ENCODE measurements around the gene TSHZ2.

The TSHZ2 gene

GRCh38 chr20:53138454-53139262, 166.5 kb downstream of the TSHZ2 start:
- peak in 1 of 2 donors; percentile 11 for DNase-seq

- DNase-seq: no peak
These were observed 169.3 kb downstream of the TSHZ2 start for GRCh38 chr20:53141201-53142050.

- DNase-seq: no peak
These were observed 170.3 kb downstream of the TSHZ2 start for GRCh38 chr20:53142225-53143127.

DNA sequence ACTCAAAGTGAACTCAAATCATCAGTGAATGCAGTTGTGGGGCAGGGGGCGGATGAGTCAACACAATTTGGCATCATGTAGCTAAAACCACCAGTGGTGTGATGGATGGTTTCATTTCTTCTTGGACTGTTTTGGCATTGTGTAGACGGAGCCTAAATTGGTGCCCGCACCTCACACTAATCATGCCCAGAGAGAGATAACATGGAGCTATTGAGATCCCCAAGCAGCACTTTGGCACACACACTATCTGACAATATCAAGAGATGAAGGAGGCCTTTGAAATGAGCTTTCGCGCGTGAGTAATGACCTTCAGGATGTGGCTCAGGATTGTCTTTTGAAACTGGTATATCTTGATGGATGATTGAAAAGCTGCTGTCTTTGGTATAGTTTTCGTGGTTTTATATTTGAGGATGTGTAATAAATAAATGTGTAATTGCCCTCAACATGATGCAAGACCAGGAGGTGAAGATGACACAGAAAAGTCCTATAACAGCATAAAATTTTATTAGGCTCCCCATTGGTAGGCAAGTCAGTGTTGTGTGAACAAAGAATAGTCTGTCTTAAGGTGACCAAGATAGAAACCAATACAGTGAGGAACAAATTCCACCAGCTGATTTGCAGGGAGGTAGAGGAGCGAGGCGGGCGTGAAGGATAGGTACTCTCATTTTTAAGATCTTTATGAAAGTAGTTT, 174.2 kb downstream of the TSHZ2 start:
- peak; percentile 56 to 68 for DNase-seq

DNA sequence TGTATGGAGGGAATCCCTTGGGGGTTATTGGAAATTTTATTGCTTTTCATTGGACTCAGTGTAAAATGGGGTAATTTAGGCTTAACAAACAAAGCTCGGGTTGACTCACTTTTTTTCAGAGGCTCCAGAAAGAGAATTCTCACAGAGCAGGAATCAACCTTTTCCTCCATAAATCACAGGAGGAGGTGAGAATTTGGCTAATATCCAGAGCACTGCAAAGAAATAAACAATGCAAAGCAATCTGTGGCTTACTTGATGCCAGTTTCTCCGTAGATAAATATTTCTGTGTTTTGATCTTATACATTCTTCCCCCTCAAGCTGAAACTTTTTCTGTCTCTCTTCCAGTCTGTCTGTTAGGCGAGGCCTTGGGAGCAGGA, 176.6 kb downstream of the TSHZ2 start:
- no peak for DNase-seq

- no peak for DNase-seq
These were observed 177.2 kb downstream of the TSHZ2 start for GRCh38 chr20:53149148-53149889.

- no peak for DNase-seq
These were observed 177.7 kb downstream of the TSHZ2 start for GRCh38 chr20:53149890-53150205.

GRCh38 chr20:53150532-53150931, 178.4 kb downstream of the TSHZ2 start:
- no peak for DNase-seq

DNA sequence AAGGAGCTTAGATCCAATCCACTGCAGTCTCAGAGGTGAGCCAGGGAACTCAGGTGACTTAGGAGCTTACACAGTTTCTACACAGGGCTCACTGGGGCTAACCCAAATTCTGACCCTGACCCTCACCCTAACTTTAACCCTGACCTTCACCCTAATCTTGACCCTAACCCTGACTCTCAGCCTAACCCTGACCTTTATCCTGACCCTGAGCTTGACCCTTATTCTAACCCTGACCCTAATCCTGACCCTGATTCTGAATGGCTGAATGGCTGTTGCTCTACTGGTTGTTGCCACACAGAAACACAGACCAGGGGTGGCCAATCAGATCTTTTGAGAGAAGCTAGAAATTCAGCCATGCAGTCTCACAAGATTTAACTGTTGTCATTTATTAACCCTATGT, 180.1 kb downstream of the TSHZ2 start:
- no peak for DNase-seq

DNA sequence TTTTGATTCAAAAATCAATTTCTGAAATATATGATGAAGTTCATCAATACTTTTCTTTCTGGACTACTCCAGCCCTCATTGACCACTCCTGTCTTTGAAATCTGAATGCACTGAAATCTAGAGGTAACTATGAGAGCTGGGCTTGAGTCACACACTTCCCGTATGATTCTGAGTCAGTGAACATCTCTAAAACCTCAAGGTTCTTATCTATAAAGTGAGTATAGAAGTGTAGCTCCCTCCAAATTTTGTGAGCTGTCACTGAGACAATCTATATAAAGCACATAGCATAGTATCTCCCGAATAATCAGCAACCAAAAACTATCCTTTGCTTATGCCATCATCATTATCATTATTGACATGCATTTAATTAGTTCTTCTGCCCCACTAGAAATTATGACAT, 182.4 kb downstream of the TSHZ2 start:
- DNase-seq: no peak

DNA sequence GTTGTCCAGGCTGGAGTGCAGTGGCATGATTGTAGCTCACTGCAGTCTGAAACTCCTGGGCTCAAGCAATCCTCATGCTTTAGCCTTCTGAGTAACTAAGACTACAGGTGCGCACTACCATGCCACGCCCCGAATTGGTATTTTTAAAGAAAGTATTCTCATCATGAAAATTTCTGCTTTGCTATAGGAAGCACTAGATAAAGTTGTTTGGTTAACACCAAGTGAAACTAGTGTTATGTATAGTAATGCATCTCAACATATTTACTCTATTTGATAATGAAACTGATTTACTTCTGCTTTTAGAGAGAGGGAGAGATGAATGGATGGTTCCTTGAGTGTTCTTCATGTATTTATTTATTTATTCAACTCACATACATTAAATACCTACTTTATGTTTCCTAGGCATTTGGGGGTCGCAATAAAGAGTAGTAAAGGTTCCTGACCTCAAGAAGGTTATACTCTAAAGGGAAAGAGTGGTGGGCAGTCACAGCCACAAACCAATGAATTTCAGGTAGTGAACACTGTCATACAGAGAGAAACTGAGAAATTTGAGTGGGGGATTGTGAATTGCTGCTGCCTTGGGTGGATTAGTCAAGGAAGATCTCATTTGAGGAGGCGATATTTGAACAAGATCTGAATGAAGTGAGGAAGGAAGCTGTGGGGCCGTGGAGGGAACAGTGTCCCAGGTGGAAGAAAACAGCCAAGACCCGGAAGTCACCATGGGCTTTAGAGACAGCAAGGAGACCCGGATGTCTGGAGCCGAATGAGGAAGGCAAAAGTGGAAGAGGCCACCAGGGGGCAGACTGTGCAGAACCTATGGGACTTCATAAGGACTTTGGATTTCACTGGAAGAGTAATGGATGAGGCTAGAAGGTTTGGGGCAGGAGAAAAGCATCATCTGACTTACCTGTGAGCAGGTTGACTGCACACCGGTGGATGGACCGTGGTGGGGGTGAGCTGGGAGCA, 185.6 kb downstream of the TSHZ2 start:
- peak; percentile 31 to 46 for DNase-seq

GRCh38 chr20:53159160-53159559, 187.0 kb downstream of the TSHZ2 start:
- no peak for DNase-seq

DNA sequence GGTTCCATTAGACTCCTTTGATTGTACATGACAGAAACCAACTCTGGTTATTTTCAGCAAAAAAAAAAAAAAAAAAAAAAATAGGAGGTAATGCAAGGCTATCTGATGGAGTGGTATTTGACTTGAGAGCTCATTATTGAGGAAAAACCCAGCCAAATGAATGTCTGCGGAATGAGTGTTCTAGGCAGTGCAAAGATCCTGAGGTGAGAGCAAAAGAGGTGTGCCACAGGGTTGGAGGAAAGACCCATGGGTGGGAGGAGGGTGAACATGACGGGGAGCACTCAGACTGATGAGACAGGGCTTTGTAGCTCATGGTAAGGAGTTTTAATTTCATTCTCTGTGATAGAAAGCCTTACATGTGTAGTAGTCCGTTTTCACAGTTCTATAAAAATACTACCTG, 188.9 kb downstream of the TSHZ2 start:
- no peak for DNase-seq

GRCh38 chr20:53161473-53161872, 189.3 kb downstream of the TSHZ2 start:
- no peak for DNase-seq

- DNase-seq: no peak
These were observed 190.2 kb downstream of the TSHZ2 start for GRCh38 chr20:53162251-53162835.

DNA sequence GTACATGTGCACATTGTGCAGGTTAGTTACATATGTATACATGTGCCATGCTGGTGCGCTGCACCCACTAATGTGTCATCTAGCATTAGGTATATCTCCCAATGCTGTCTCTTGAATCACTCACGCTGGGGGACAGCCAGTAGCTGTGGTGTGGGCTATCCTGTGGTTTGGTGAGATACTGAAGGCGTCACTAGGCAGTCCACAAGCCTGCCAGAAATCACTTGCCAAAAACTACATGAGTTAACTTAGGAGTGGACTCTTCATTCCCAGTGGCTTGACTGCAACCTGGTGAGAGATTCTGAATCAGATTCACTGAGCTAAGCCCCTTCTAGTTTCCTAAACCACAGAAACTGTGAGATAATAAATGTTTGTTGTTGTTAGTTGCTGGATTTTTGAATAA, 191.3 kb downstream of the TSHZ2 start:
- no peak for DNase-seq

DNA sequence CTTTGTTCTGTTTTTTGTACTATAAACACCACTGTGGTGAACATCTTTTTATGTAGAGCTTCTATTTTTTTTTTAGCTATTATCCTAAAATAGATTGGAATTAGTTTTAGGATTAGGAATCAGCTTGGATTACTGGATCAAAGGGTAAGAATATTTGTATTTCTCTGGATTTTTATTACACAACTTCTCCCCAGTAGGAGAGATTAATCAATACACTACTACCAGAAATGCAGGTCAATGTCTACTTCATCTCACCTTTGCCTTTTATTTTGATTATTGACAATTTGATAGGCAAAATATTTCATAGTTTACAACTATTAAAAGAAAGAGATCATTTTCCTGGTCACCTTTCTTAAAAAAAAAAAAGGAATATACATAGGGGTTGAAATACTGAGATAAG, 191.9 kb downstream of the TSHZ2 start:
- DNase-seq: no peak

GRCh38 chr20:53165452-53165851, 193.3 kb downstream of the TSHZ2 start:
- DNase-seq: no peak

DNA sequence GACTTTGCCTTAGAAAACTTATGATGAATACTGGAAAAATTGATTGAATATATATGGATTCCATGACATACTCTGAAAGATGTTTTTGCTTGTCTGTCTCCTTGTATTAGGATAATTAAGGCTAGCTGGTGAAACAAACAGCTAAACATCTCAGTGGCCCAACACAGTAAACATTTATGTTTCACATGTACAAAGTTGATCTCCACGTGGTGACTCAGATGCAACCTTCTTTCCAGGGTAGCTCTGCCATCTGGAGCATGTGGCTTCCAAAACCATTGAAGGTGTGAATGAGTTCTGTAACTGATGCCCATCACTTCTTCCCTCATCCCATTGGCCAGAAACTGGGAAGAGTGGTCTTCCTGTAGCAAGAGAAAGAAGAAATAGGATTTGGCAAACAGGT, 196.3 kb downstream of the TSHZ2 start:
- no peak for DNase-seq

GRCh38 chr20:53170196-53170595, 198.0 kb downstream of the TSHZ2 start:
- no peak for DNase-seq

Data from stimulated activated CD4-positive, alpha-beta T cell treated with anti-CD3 and anti-CD28 coated beads, Interleukin-2, amount 100 ng/mL, for 24 hours (primary cell).